ENCODE results near the gene EHMT2. TPM values are rescaled to one million over a fixed set of nuclear protein-coding genes. Genes with fewer than 3 reads are reported as not detected.

EHMT2 gene
- total and polyA plus RNA-seq, 2 of the 13 experiments (the other 11 are each of a cell fraction or from before 2014, with no cell fraction given), result 55.2 to 69.2 TPM

GRCh38 chr6:31834367-31835250 lies 62.9 kb downstream of the EHMT2 start (continued):
- no peak for TF ChIP-seq ZNF646 (CRISPR knock-in tag; IDR thresholded peaks at IDR 0.05)
- TF ChIP-seq SNAPC2 (CRISPR knock-in tag; IDR thresholded peaks at IDR 0.05), result peak; percentile 66
- TF ChIP-seq GMEB2 (CRISPR knock-in tag; IDR thresholded peaks at IDR 0.05; ENCODE audit: low read depth), result no peak
- peak; percentile 91 for TF ChIP-seq BORCS8-MEF2B (CRISPR knock-in tag; IDR thresholded peaks at IDR 0.05)
- TF ChIP-seq SKI (IDR thresholded peaks at IDR 0.05; ENCODE audit: partially characterized antibody), result peak; percentile 75
- peak; percentile 39; the same call in 1 of the 2 replicates for TF ChIP-seq NFRKB (IDR thresholded peaks at IDR 0.05)
- TF ChIP-seq ZNF235 (CRISPR knock-in tag; IDR thresholded peaks at IDR 0.05; ENCODE audit: borderline replicate concordance), result 0 out of 2 replicates have a peak, but pooled peaks have one; percentile 91
- TF ChIP-seq ZIK1 (CRISPR knock-in tag; IDR thresholded peaks at IDR 0.05; ENCODE audit: borderline replicate concordance, low read depth), result 0 out of 2 replicates have a peak, but pooled peaks have one; percentile 39
- TF ChIP-seq POLR2G (IDR thresholded peaks at IDR 0.05; ENCODE audit: low read depth, low read length), result peak; percentile 100
- TF ChIP-seq HMG20A (CRISPR knock-in tag; IDR thresholded peaks at IDR 0.05; ENCODE audit: borderline replicate concordance), result peak; percentile 38; the same call in 1 of the 2 replicates
- TF ChIP-seq GLMP (CRISPR knock-in tag; IDR thresholded peaks at IDR 0.05; ENCODE audit: borderline replicate concordance), result no peak
- peak; percentile 38; the same call in 1 of the 2 replicates for TF ChIP-seq ELF3 (CRISPR knock-in tag; IDR thresholded peaks at IDR 0.05)
- no peak for TF ChIP-seq FLYWCH1 (CRISPR knock-in tag; IDR thresholded peaks at IDR 0.05)
- TF ChIP-seq HNRNPK (IDR thresholded peaks at IDR 0.05; ENCODE audit: low read depth, low read length, poor library complexity, severe bottlenecking), result peak; percentile 79
- no peak for TF ChIP-seq CENPX (CRISPR knock-in tag; IDR thresholded peaks at IDR 0.05)
- no peak; the same call in none of the 2 replicates for TF ChIP-seq PPARG (CRISPR knock-in tag; conservative IDR thresholded peaks at IDR 0.05)
- TF ChIP-seq HOXD1 (CRISPR knock-in tag; IDR thresholded peaks at IDR 0.05), result peak; percentile 48; the same call in 1 of the 2 replicates
- no peak for TF ChIP-seq IRF1 (CRISPR knock-in tag; IDR thresholded peaks at IDR 0.05; ENCODE audit: low read depth)
- TF ChIP-seq ZNF775 (CRISPR knock-in tag; IDR thresholded peaks at IDR 0.05; ENCODE audit: borderline replicate concordance), result peak; percentile 48; the same call in 1 of the 2 replicates

All from HepG2 (cell line).